Hepatocyte (in vitro differentiated cells): Measurements from ENCODE around the gene ADGRV1.

Experiments
- EZH2 ChIP-seq: fragments of 200-600 bp; sonication (generic); IDR thresholded peaks from 2 replicates; pipeline ENCODE4 v1.6.1; 2016; ENCODE audit warnings: antibody characterized with exemption, mild to moderate bottlenecking, borderline replicate concordance
- TF ChIP-seq, protein P1 (sequence below): fragments of 200-600 bp; sonication (generic); IDR thresholded peaks from 2 replicates; pipeline ENCODE4 v1.5.1; 2016; ENCODE audit warnings: antibody characterized with exemption, mild to moderate bottlenecking; ENCODE audit not compliant: poor library complexity

DNA sequence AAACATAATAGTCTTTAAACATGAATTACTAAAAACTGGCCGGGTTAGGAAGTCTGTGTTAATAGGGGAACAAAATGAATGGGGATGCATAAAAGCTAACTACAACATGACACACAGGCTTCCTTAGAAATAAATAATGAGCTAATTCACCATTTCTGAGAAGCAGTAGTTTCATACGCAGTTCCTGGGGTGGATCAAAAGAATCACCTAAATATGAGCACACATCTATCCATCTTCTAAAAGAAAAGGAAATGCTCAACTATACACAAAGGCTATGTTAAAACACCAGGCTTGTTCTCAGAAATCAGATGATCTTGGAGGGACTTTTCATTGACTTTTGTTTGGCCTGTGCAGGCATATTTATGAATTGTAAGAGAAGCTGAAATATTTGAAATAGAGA, 451.5 kb downstream of the ADGRV1 start:
- TF ChIP-seq, protein P1, sequence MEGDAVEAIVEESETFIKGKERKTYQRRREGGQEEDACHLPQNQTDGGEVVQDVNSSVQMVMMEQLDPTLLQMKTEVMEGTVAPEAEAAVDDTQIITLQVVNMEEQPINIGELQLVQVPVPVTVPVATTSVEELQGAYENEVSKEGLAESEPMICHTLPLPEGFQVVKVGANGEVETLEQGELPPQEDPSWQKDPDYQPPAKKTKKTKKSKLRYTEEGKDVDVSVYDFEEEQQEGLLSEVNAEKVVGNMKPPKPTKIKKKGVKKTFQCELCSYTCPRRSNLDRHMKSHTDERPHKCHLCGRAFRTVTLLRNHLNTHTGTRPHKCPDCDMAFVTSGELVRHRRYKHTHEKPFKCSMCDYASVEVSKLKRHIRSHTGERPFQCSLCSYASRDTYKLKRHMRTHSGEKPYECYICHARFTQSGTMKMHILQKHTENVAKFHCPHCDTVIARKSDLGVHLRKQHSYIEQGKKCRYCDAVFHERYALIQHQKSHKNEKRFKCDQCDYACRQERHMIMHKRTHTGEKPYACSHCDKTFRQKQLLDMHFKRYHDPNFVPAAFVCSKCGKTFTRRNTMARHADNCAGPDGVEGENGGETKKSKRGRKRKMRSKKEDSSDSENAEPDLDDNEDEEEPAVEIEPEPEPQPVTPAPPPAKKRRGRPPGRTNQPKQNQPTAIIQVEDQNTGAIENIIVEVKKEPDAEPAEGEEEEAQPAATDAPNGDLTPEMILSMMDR, result no peak
- TF ChIP-seq EZH2, result no peak
